HG02571 (cell line): ENCODE results near the gene SLC22A2.
"Not testable (repeated sequence)": the region's sequence is repeated elsewhere in the genome, so short reads cannot be mapped to it uniquely, and the experiment has no call there.

ENCODE experiments used
- ATAC-seq: cut with Tn5 transposase; IDR thresholded peaks from one replicate; pipeline ENCODE4 v1.9.1; 2021; ENCODE audit warnings: mild to moderate bottlenecking, moderate library complexity; ENCODE audit not compliant: unreplicated experiment

The SLC22A2 gene

GRCh38 chr6:160258346-160259142, at the start of gene SLC22A2:
SLC22A2 (minus strand) TSS chr6:160258821; CDS start chr6:160258757, 64 bp downstream.
- ATAC-seq: no peak

GRCh38 chr6:160305926-160306713, 47.5 kb upstream of the SLC22A2 start:
- no peak for ATAC-seq

DNA sequence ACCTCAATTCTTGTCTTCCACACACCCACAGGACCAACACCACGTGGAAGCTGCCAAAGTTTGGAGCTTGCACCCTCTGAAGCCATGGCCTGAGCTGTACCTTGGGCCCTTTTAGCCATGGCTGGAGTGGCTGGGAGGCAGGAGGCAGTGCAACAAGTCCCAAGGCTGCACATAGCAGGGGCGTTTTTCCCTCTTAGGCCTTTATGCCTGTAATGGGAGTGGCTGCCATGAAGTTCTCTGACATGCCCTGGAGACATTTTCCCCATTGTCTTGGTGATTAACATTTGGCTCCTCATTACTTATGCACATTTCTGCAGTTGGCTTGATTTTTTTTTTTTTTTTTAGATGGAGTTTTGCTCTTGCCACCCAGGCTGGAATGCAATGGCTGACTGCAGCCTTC, 45.2 kb upstream of the SLC22A2 start:
- no peak for ATAC-seq

- ATAC-seq: not testable (repeated sequence)
These were observed 43.9 kb upstream of the SLC22A2 start for GRCh38 chr6:160302431-160303082.

DNA sequence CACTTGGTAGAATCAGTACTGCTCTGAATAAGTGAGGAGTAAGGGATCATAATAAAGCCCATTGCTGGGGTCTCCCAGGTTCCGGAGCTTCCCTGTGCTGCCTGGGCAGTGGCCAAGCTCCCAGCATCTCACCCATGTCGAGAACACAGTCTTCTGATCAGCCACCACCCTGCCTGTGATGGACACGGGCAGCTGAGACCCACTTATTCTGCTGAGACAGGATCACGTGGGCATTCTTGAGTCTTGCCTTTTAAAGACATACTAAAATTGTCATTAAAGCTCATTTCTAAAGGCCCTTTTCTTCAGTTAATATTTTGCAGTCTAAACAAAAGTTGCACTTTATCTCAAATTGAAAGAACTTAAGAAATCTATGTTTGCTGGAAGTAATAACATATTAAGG, 42.7 kb upstream of the SLC22A2 start:
- ATAC-seq: no peak

GRCh38 chr6:160300076-160300695, 41.6 kb upstream of the SLC22A2 start:
- no peak for ATAC-seq

DNA sequence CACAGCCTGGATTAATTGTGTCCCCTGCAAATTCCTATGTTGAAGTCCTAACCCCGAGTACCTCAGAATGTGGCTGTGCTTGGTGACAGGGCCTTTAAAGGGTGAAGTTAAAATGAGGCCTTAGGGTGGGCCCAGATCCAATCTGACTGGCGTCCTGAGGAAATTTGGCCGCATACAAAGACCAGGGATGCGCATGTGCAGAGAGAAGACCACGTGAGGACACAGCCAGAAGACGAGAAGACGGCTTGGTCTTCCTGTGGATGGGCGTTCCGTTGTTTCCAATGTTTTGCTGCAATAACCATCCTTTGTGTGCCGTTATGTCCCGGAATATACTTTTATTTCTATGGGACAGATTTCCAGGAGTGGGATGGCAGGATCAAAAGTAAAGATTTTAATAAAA, 40.9 kb upstream of the SLC22A2 start:
- ATAC-seq: no peak

DNA sequence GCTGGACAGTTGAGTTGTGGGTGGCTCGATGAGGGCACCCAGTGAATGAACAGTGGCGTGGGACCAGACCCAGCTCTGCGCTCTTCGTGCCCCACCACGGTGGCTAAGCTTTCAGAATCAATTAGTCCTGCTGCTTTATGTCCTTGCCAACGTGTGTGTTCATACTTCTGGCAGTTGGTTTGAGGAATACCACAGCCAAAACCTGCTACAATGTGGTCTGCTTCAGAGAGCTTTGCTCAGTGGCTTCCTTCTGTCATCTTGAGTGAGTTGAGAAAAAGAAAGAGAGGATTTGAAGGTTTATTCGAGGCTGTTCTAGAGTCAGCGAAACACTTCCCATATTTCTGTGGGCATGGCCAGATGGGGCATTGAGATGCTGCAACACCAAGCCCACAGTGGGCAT, 39.5 kb upstream of the SLC22A2 start:
- no peak for ATAC-seq

GRCh38 chr6:160297310-160297709, 38.7 kb upstream of the SLC22A2 start:
- no peak for ATAC-seq

DNA sequence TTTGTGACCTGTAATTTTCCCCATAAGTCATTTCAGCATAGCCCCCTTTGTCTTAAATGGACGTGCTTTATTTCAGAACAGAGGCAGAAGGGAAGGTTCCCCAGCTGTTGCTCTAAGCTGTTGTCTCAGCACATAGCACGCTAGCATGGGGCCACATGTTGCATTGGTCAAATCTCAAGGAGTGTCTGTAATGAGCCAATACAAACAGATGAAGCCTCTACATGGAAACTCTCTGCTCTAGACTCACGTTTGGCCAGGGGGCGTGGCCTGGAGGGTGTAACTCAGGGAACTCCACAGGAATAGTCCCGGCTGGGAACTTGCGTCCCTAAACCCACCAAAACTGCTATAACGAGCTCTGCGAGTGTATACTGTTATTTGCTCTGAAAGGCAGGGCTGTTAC, 35.2 kb upstream of the SLC22A2 start:
- ATAC-seq: no peak

- ATAC-seq: no peak
These were observed 27.0 kb upstream of the SLC22A2 start for GRCh38 chr6:160285541-160286105.

DNA sequence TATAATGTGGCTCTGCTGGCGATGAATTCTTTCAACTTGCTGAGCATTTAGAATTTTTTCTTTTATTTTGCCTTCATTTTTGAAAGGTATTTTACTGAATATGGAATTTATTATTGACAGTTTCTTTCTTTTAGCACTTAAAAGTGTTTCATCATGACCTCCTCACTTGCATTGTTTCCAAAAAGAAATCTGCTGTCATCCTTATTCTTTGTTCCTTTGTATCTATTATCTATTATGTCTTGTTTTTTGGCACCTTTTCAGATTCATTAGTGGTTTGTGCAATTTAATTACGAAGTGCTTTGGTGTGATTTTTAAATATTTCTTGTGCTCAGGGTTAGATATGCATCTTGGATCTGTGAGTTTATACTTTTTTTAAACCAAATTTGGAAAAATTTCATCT, 26.0 kb upstream of the SLC22A2 start:
- ATAC-seq: no peak

GRCh38 chr6:160282444-160282843, 23.8 kb upstream of the SLC22A2 start:
- no peak for ATAC-seq

GRCh38 chr6:160279850-160280249, 21.2 kb upstream of the SLC22A2 start:
- ATAC-seq: no peak

DNA sequence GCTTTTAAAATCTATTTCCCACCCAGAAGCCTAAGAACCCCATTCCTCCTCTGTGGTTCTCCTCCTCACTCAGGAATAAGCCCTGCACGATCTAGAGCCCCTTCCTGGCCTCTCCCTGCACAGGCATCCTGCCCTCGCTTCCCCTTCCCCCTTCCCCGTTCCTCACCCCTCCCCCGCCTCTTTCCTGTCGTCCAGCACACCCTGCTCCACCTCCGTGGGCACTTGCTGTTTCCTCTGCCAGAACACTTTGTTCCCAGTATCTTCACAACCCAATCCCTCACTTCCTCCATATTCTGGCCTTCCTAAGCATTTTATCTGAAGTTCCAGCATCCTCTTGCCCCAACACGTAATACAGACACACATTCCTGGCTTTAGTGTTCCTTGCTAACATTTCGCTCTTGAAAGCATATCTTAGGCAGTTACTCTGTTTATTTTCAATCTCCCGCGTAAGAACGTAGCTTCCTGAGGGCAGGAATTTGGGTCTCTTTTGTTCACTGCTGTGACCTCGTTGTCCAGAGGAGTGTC, 20.2 kb upstream of the SLC22A2 start:
- no peak for ATAC-seq

GRCh38 chr6:160278311-160278710, 19.7 kb upstream of the SLC22A2 start:
- no peak for ATAC-seq

DNA sequence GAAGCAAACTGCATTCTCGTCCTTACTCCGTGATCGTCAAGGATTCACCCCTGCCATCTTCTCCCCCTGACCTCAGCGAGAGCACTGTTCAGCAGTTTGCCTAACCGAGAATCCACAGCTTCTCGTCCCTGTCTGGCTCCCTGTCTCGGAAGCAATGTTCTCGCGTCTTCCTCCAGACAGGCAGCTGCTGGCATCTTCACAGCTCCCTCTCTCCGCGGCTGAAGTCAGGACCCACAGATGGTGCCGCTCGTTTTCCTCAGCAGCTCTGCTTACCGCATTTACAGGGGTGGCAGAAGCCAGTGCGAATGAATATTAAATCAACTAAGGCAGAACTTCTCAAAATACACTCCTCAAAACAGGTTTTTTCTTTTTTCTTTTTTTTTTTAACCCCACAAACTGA, 18.9 kb upstream of the SLC22A2 start:
- ATAC-seq: no peak

DNA sequence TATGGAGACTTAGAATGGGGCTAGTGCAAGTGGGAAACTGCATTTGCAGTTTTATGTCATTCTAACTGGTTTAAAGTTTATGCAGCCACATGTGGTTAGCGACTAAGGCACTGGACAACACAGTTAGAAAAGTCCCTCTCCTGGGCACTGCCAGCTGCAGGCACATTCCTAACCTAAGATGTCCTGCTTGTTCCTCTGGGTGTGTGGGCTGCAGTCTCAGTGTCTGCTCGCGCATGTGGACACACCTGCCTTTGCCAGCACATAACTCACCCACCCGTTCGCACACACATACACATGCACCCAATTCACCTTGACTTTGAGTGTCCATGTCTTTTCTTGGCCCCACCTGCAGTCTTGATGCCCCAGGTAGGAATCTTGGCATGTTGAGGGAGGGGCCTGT, 18.5 kb upstream of the SLC22A2 start:
- no peak for ATAC-seq

DNA sequence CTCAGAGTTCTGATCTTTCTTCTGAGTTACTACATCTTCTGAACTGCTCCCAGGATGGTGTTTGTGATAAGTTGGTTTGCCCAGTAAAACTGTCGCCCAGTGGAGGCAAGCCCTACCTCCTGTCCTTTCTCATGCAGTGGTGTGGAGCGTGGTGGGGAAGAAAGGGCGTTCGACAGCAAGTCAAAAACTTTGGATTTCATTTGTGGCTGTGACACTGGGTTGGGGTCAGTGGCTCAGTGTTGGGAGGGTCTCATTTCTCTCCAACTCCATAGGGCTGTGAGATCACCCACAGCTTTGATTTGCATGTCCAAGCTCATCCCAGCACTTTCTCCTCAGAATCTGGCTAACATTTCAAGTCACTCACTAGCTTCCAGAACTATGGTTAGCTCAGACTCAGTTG, 17.5 kb upstream of the SLC22A2 start:
- no peak for ATAC-seq

DNA sequence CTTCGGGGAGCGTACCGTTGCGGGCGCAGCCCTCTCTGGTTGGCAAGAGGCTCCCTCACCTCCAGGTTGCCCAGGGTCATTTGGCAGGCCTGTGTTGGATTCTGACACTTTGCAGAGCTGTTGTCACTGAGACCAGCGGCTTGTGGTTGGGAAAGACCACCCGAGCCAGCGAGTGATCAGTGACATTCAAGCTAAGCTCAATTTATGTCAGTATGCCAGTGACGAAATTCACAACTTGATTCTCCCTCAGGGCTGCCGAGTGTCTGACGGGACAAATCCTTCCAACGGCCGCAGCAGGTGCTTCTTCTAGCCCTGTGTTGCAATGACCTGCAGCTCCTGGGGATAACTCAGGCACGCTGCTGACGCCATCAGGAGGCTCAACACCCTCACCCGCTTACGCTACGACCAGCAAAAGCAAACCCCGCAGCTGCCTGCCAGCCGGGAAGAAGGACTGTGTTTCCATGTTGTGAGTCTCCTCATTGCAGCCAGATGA, 16.9 kb upstream of the SLC22A2 start:
- no peak for ATAC-seq
